H1 (cell line): ENCODE results near the gene NEBL. TPM values are rescaled to one million over a fixed set of nuclear protein-coding genes. Genes with fewer than 3 reads are reported as not detected.

Experiments used
- CTCF ChIA-PET: fragments of 300-600 bp; sonication (Branson Sonifier 250); formaldehyde crosslinking; loops from one replicate; lab custom pipeline; 2021; ENCODE audit not compliant: partially characterized antibody; lab: Charles Lee
- POLR2A ChIA-PET: fragments of 300-600 bp; sonication (Branson Sonifier 250); formaldehyde crosslinking; loops from one replicate; lab custom pipeline; 2021; ENCODE audit warnings: inconsistent platforms; ENCODE audit not compliant: partially characterized antibody; lab: Charles Lee
- DNase-seq, 2 experiments: peaks; one replicate each; pipeline versions ENCODE4 v3.0.0 to v3.0.0-alpha.2; 2010 to 2022; ENCODE audit warnings: low spot score in 2 of 2, low read depth in 1 of 2, mixed read lengths in 1 of 2
- FAIRE-seq: peaks from 2 replicates; lab custom pipeline; 2011; peaks lifted over from hg19 to GRCh38; lab: Jason Lieb, UNC
- H2AFZ ChIP-seq: 2 replicates; pipeline ENCODE4 v1.8.1; 2012; ENCODE audit warnings: low read length, inconsistent platforms
- H2AK5ac ChIP-seq: 2 replicates; pipeline ENCODE4 v1.6.1; 2013; ENCODE audit warnings: low read depth, low read length
- H2BK120ac ChIP-seq: replicated peaks from 2 replicates; pipeline ENCODE3; 2013; ENCODE audit warnings: low read depth, low read length, inconsistent platforms
- H2BK12ac ChIP-seq: 2 replicates; pipeline ENCODE4 v1.6.1; 2013; ENCODE audit warnings: low read depth, low read length
- H2BK15ac ChIP-seq: 2 replicates; pipeline ENCODE4 v1.6.1; 2013; ENCODE audit warnings: low read length
- H2BK20ac ChIP-seq: 2 replicates; pipeline ENCODE4 v1.6.1; 2013; ENCODE audit warnings: low read length
- H2BK5ac ChIP-seq: 2 replicates; pipeline ENCODE4 v1.6.1; 2013; ENCODE audit warnings: low read depth, low read length
- H3K14ac ChIP-seq: 2 replicates; pipeline ENCODE4 v1.6.1; 2013; ENCODE audit warnings: inconsistent platforms; ENCODE audit not compliant: insufficient read length
- H3K18ac ChIP-seq: 2 replicates; pipeline ENCODE4 v1.6.1; 2013; ENCODE audit warnings: low read length; ENCODE audit errors: extremely low read depth
- H3K23ac ChIP-seq: 2 replicates; pipeline ENCODE4 v1.6.1; 2013; ENCODE audit warnings: inconsistent platforms; ENCODE audit not compliant: insufficient read length
- H3K23me2 ChIP-seq: 2 replicates; pipeline ENCODE4 v1.6.1; 2013; ENCODE audit warnings: low read depth, low read length
- H3K27ac ChIP-seq: 2 replicates; pipeline ENCODE4 v1.6.1; 2011; ENCODE audit warnings: low read depth, low read length, inconsistent platforms
- H3K27me3 ChIP-seq, 4 experiments: replicated peaks in 1 of 4; 1 replicate in 1 of 4; 2 replicates in 3 of 4; pipeline versions ENCODE4 v1.6.1 to v1.8.1; 2011 to 2013; ENCODE audit warnings: low read length in 3 of 4, mild to moderate bottlenecking in 3 of 4, inconsistent platforms in 2 of 4, mixed read lengths in 2 of 4, moderate library complexity in 1 of 4; ENCODE audit not compliant: control insufficient read depth in 3 of 4, insufficient read depth in 3 of 4; ENCODE audit errors: extremely low read depth in 1 of 4
- H3K36me3 ChIP-seq, 4 experiments: 2 replicates each; pipeline versions ENCODE4 v1.6.1 to v1.8.1; 2011 to 2013; ENCODE audit warnings: mild to moderate bottlenecking in 4 of 4, low read length in 3 of 4, moderate library complexity in 2 of 4, control low read depth in 1 of 4, inconsistent platforms in 1 of 4; ENCODE audit not compliant: insufficient read depth in 4 of 4, control insufficient read depth in 2 of 4
- H3K4ac ChIP-seq: replicated peaks from 2 replicates; pipeline ENCODE3; 2013; ENCODE audit warnings: low read length, low read depth, mixed read lengths, inconsistent platforms; ENCODE audit not compliant: insufficient read length
- H3K4me1 ChIP-seq, 4 experiments: replicated peaks in 1 of 4; 1 replicate in 1 of 4; 2 replicates in 3 of 4; pipeline versions ENCODE4 v1.6.1 to v1.8.1; 2011 to 2013; ENCODE audit warnings: low read length in 3 of 4, inconsistent platforms in 2 of 4, mixed read lengths in 1 of 4; ENCODE audit not compliant: insufficient read depth in 4 of 4, control insufficient read depth in 3 of 4
- H3K4me2 ChIP-seq, 2 experiments: 2 replicates each; pipeline versions ENCODE4 v1.6.1 to v1.8.1; 2011 to 2013; ENCODE audit warnings: low read depth in 2 of 2, low read length in 2 of 2, control low read depth in 1 of 2, inconsistent platforms in 1 of 2, mild to moderate bottlenecking in 1 of 2; ENCODE audit not compliant: insufficient read depth in 1 of 2
- H3K4me3 ChIP-seq, 4 experiments: fragments of 200-600, 300-600 bp in 1 of 4; sonication (generic), shearing (Covaris generic), sonication (Bioruptor Twin) in 1 of 4; 2 replicates each; pipeline versions ENCODE4 v1.5.1 to v1.8.1; 2011 to 2016; ENCODE audit warnings: low read length in 4 of 4, low read depth in 3 of 4, control low read depth in 2 of 4, inconsistent platforms in 2 of 4, mild to moderate bottlenecking in 2 of 4, mixed read lengths in 1 of 4, moderate library complexity in 1 of 4; ENCODE audit not compliant: insufficient read depth in 2 of 4; ENCODE audit errors: extremely low read depth in 1 of 4
- H3K56ac ChIP-seq: replicated peaks from 2 replicates; pipeline ENCODE3; 2013; ENCODE audit warnings: low read depth, mild to moderate bottlenecking, mixed read lengths, low read length, inconsistent platforms; ENCODE audit not compliant: insufficient read length
- H3K79me1 ChIP-seq: 2 replicates; pipeline ENCODE4 v1.6.1; 2013; ENCODE audit warnings: low read depth, low read length, control low read depth
- H3K79me2 ChIP-seq, 2 experiments: 2 replicates each; pipeline versions ENCODE4 v1.6.1 to v1.8.1; 2012 to 2013; ENCODE audit warnings: low read length in 2 of 2, mild to moderate bottlenecking in 2 of 2, inconsistent platforms in 1 of 2; ENCODE audit not compliant: insufficient read depth in 2 of 2, control insufficient read depth in 1 of 2
- H3K9ac ChIP-seq, 4 experiments: replicated peaks in 1 of 4; 1 replicate in 1 of 4; 2 replicates in 3 of 4; pipeline versions ENCODE4 v1.6.1 to v1.8.1; 2011 to 2013; ENCODE audit warnings: low read depth in 3 of 4, low read length in 3 of 4, control low read depth in 2 of 4, mild to moderate bottlenecking in 2 of 4, moderate library complexity in 2 of 4, inconsistent platforms in 1 of 4; ENCODE audit errors: extremely low read depth in 1 of 4
- H3K9me3 ChIP-seq, 2 experiments: 2 replicates each; pipeline versions ENCODE4 v1.6.1 to v1.8.1; 2012 to 2013; ENCODE audit warnings: mild to moderate bottlenecking in 2 of 2, moderate library complexity in 2 of 2, control low read depth in 1 of 2, inconsistent platforms in 1 of 2, low read depth in 1 of 2, low read length in 1 of 2, mixed read lengths in 1 of 2; ENCODE audit not compliant: insufficient read depth in 2 of 2
- H4K20me1 ChIP-seq, 2 experiments: replicated peaks in 1 of 2; 2 replicates each; pipeline versions ENCODE3 to v1.8.1; 2011 to 2013; ENCODE audit warnings: inconsistent platforms in 2 of 2, low read length in 2 of 2, mild to moderate bottlenecking in 1 of 2; ENCODE audit not compliant: insufficient read depth in 2 of 2, control insufficient read depth in 1 of 2
- H4K5ac ChIP-seq: 2 replicates; pipeline ENCODE4 v1.6.1; 2013; ENCODE audit warnings: low read length, low read depth, mixed read lengths, inconsistent platforms; ENCODE audit not compliant: insufficient read length
- H4K8ac ChIP-seq: 2 replicates; pipeline ENCODE4 v1.8.0; 2013; ENCODE audit warnings: mild to moderate bottlenecking, moderate library complexity, low read length, inconsistent platforms; ENCODE audit not compliant: insufficient read depth; ENCODE audit errors: extremely low read depth
- H4K91ac ChIP-seq: replicated peaks from 2 replicates; pipeline ENCODE3; 2013; ENCODE audit warnings: low read length, mixed read lengths, inconsistent platforms; ENCODE audit not compliant: insufficient read length
- CBX8 ChIP-seq: fragments of 300-800, 300-1000 bp; sonication (generic); IDR thresholded peaks from 2 replicates; pipeline ENCODE4 v1.7.1; 2016; ENCODE audit warnings: low read depth, low read length, borderline replicate concordance
- CTCF ChIP-seq, 3 experiments: IDR thresholded peaks; 1 replicate in 2 of 3; 2 replicates in 1 of 3; pipeline versions ENCODE4 v1.5.1 to v1.6.1; 2011; ENCODE audit warnings: low read length in 3 of 3, mild to moderate bottlenecking in 3 of 3, inconsistent platforms in 2 of 3, low read depth in 1 of 3, moderate library complexity in 1 of 3; ENCODE audit not compliant: insufficient read depth in 1 of 3; ENCODE audit errors: control extremely low read depth in 1 of 3
- EGR1 ChIP-seq: IDR thresholded peaks from 2 replicates; pipeline ENCODE4 v1.6.1; 2011; ENCODE audit warnings: low read depth, low read length, borderline replicate concordance
- EP300 ChIP-seq, 2 experiments: IDR thresholded peaks; 1 replicate in 1 of 2; 2 replicates in 1 of 2; pipeline ENCODE4 v1.6.1; 2011 to 2012; ENCODE audit warnings: low read depth in 2 of 2, low read length in 2 of 2, mild to moderate bottlenecking in 2 of 2, borderline replicate concordance in 1 of 2, inconsistent platforms in 1 of 2, moderate library complexity in 1 of 2
- GABPA ChIP-seq: IDR thresholded peaks from 2 replicates; pipeline ENCODE4 v1.6.1; 2011; ENCODE audit warnings: mild to moderate bottlenecking, low read length, moderate library complexity, borderline replicate concordance; ENCODE audit not compliant: insufficient read depth
- HDAC2 ChIP-seq, 2 experiments: fragments of 300-600 bp in 1 of 2; sonication (generic) in 1 of 2; IDR thresholded peaks; 2 replicates each; pipeline ENCODE4 v1.6.1; 2011 to 2012; ENCODE audit warnings: low read depth in 2 of 2, low read length in 2 of 2, mild to moderate bottlenecking in 2 of 2, moderate library complexity in 2 of 2, borderline replicate concordance in 1 of 2, inconsistent platforms in 1 of 2
- KDM1A ChIP-seq: fragments of 200-600, 300-600 bp; sonication (generic); IDR thresholded peaks from 2 replicates; pipeline ENCODE4 v1.7.1; 2016; ENCODE audit warnings: mild to moderate bottlenecking, low read length, borderline replicate concordance
- SAP30 ChIP-seq: fragments of 300-600 bp; sonication (generic); IDR thresholded peaks from 2 replicates; pipeline ENCODE4 v1.7.1; 2012; ENCODE audit warnings: low read length, moderate library complexity, mild to moderate bottlenecking, inconsistent platforms; ENCODE audit not compliant: insufficient read depth, insufficient replicate concordance
- TAF7 ChIP-seq: optimal IDR thresholded peaks from 2 replicates; pipeline ENCODE3; 2011; ENCODE audit warnings: low read depth, mild to moderate bottlenecking, inconsistent platforms, low read length, moderate library complexity, borderline replicate concordance
- WGBS, 2 experiments: shearing (Covaris generic) in 1 of 2; methylation state at CpG; one replicate each; pipeline versions ENCODE4 v1.1.6 to v1.1.7; 2013 to 2015; ENCODE audit warnings: low lambda C conversion rate in 2 of 2, mixed read lengths in 2 of 2, inconsistent platforms in 1 of 2, low coverage in 1 of 2, missing lambda C conversion rate in 1 of 2; ENCODE audit not compliant: insufficient replicate concordance in 2 of 2, insufficient coverage in 1 of 2, insufficient read length in 1 of 2; ENCODE audit errors: extremely low coverage in 1 of 2, missing lambda C conversion rate in 1 of 2; 5-methylcytosine and 5-hydroxymethylcytosine counted together
- polyA plus RNA-seq, 7 experiments: library from polyadenylated mRNA; depleted of rRNA in 3 of 7; stranded (reverse) in 5 of 7; unstranded in 2 of 7; fragments of >200 nt in 5 of 7; fragments of 200-250 nt in 2 of 7; gene quantifications; 1 replicate in 5 of 7; 2 replicates in 1 of 7; 4 replicates in 1 of 7; pipeline versions ENCODE4 v1.2.1 to v1.2.3, GENCODE V29; 2011 to 2013; ENCODE audit warnings: missing spikeins in 2 of 7, mixed read lengths in 2 of 7
- total RNA-seq: library from RNA; stranded (reverse); fragmentation: NEBNext Ultra II Directional; extraction: Animal tissue kit (Norgen Biotek cat#: 25700); gene quantifications from 2 replicates; pipeline ENCODE4 v1.2.1, GENCODE V29; 2021

The NEBL gene
- total and polyA plus RNA-seq, 2 of the 8 experiments (the other 6 are each of a cell fraction or from before 2014, with no cell fraction given), result 7.5 to 10.5 TPM

GRCh38 chr10:20892796-20893195 lies 4.3 kb downstream of the NEBL start:
- no peak for DNase-seq
- H3K14ac ChIP-seq, result no peak overlapping the region
- no peak overlapping the region for H2BK20ac ChIP-seq
- no peaks in the 10 kb centered on the region for H4K20me1 ChIP-seq
- H4K91ac ChIP-seq, result no peak overlapping the region
- H3K9ac ChIP-seq, result no peak overlapping the region
- CTCF ChIA-PET, result interaction anchor here (0.8 to 1.5 kb wide), 3 partner anchors 17 to 129 kb away, joined by 3 to 4 read pairs (median 4); no protein-coding TSS in a partner anchor
- no peak for FAIRE-seq
- no peaks in the 10 kb centered on the region for H3K79me1 ChIP-seq
- no peak overlapping the region for H2BK5ac ChIP-seq
- no peak overlapping the region for H2BK12ac ChIP-seq
- no peak overlapping the region for H3K4me3 ChIP-seq
- WGBS, 2 experiments, result 81% methylated on average over 2 of the region's 2 CpGs; no CpG with 5 or more reads in 1 of the 2 experiments
- peaks cover 0 to 13% (median 6%) of the 10 kb centered on the region in 4 experiments; a peak in 6 of 7 replicates for H3K4me1 ChIP-seq
- H3K9me3 ChIP-seq, result no peaks in the 10 kb centered on the region
- no peak overlapping the region for H3K4me2 ChIP-seq
- H3K4ac ChIP-seq, result no peak overlapping the region
- no peak overlapping the region for H3K18ac ChIP-seq
- H2BK120ac ChIP-seq, result no peak overlapping the region
- no peak overlapping the region for H4K5ac ChIP-seq
- no peak overlapping the region for H2BK15ac ChIP-seq
- H3K36me3 ChIP-seq, result no peaks in the 10 kb centered on the region
- no peak overlapping the region for H3K56ac ChIP-seq
- no peak overlapping the region for H4K8ac ChIP-seq
- no peak overlapping the region for H2AFZ ChIP-seq
- no peak overlapping the region for H2AK5ac ChIP-seq
- no peaks in the 10 kb centered on the region for H3K79me2 ChIP-seq
- POLR2A ChIA-PET, result no interaction called here
- no peaks in the 10 kb centered on the region for H3K23me2 ChIP-seq
- H3K27ac ChIP-seq, result no peak overlapping the region
- H3K23ac ChIP-seq, result no peak overlapping the region
- no peaks in the 10 kb centered on the region for H3K27me3 ChIP-seq
- TF ChIP-seq CBX8 (no peak), SAP30 (no peak), CTCF (IDR thresholded peaks at IDR 0.05; ENCODE audit: control extremely low read depth in 1 of 3, insufficient read depth in 1 of 3, low read depth in 1 of 3, low read length in 3 of 3) (no peak), KDM1A (no peak), EGR1 (no peak), EP300 (IDR thresholded peaks at IDR 0.05; ENCODE audit: borderline replicate concordance in 1 of 2, low read depth in 2 of 2, low read length in 2 of 2) (no peak), HDAC2 (IDR thresholded peaks at IDR 0.05; ENCODE audit: borderline replicate concordance in 1 of 2, low read depth in 2 of 2, low read length in 2 of 2) (no peak), GABPA (no peak), TAF7 (no peak)
